ENCODE results near the gene ATRAID. TPM values are rescaled to one million over a fixed set of nuclear protein-coding genes. Genes with fewer than 3 reads are reported as not detected.

The ATRAID gene
- total RNA-seq, 1 donor from 2014 or later, result 172 TPM

GRCh38 chr2:27245626-27246025, 33.8 kb downstream of the ATRAID start:
- H3K36me3 ChIP-seq (ENCODE audit: control insufficient read depth in 3 of 3, insufficient read depth in 3 of 3, low read length in 3 of 3), result peaks cover 39% of the 10 kb centered on the region in 3 donors
- H3K4me1 ChIP-seq (ENCODE audit: control insufficient read depth in 3 of 3, insufficient read depth in 3 of 3, low read length in 3 of 3), result peaks cover 0 to 7% (median 3%) of the 10 kb centered on the region in 3 donors
- no peaks in the 10 kb centered on the region for H3K9me3 ChIP-seq (ENCODE audit: control insufficient read depth in 3 of 3, low read length in 3 of 3)
- no peak overlapping the region for H3K27ac ChIP-seq (ENCODE audit: low read depth, low read length)
- peaks cover 0 to 7% (median 0%) of the 10 kb centered on the region in 3 donors for H3K27me3 ChIP-seq (ENCODE audit: control insufficient read depth in 3 of 3, insufficient read depth in 3 of 3, low read length in 3 of 3)
- H3K4me3 ChIP-seq (ENCODE audit: low read length in 3 of 3), result no peak overlapping the region
- peak overlapping the region in 1 of 3 donors; percentile 40 for H3K9ac ChIP-seq (ENCODE audit: low read depth in 1 of 3, low read length in 3 of 3)

- no peaks in the 10 kb centered on the region for H3K9me3 ChIP-seq (ENCODE audit: control insufficient read depth in 3 of 3, low read length in 3 of 3)
- peaks cover 0 to 7% (median 3%) of the 10 kb centered on the region in 3 donors for H3K4me1 ChIP-seq (ENCODE audit: control insufficient read depth in 3 of 3, insufficient read depth in 3 of 3, low read length in 3 of 3)
- H3K27ac ChIP-seq (ENCODE audit: low read depth, low read length), result no peak overlapping the region
- H3K4me3 ChIP-seq (ENCODE audit: low read length in 3 of 3), result no peak overlapping the region
- peaks cover 0 to 15% (median 5%) of the 10 kb centered on the region in 3 donors for H3K27me3 ChIP-seq (ENCODE audit: control insufficient read depth in 3 of 3, insufficient read depth in 3 of 3, low read length in 3 of 3)
- H3K36me3 ChIP-seq (ENCODE audit: control insufficient read depth in 3 of 3, insufficient read depth in 3 of 3, low read length in 3 of 3), result peaks cover 16 to 17% (median 16%) of the 10 kb centered on the region in 3 donors
- no peak overlapping the region for H3K9ac ChIP-seq (ENCODE audit: low read depth in 1 of 3, low read length in 3 of 3)
Observed at GRCh38 chr2:27247893-27248292, 36.1 kb downstream of the ATRAID start.

- no peak overlapping the region for H3K27ac ChIP-seq (ENCODE audit: low read depth, low read length)
- H3K4me1 ChIP-seq (ENCODE audit: control insufficient read depth in 3 of 3, insufficient read depth in 3 of 3, low read length in 3 of 3), result peaks cover 0 to 7% (median 3%) of the 10 kb centered on the region in 3 donors
- H3K9ac ChIP-seq (ENCODE audit: low read depth in 1 of 3, low read length in 3 of 3), result no peak overlapping the region
- no peaks in the 10 kb centered on the region for H3K9me3 ChIP-seq (ENCODE audit: control insufficient read depth in 3 of 3, low read length in 3 of 3)
- peaks cover 0 to 25% (median 5%) of the 10 kb centered on the region in 3 donors for H3K27me3 ChIP-seq (ENCODE audit: control insufficient read depth in 3 of 3, insufficient read depth in 3 of 3, low read length in 3 of 3)
- H3K4me3 ChIP-seq (ENCODE audit: low read length in 3 of 3), result no peak overlapping the region
- peaks cover 2% of the 10 kb centered on the region in 3 donors for H3K36me3 ChIP-seq (ENCODE audit: control insufficient read depth in 3 of 3, insufficient read depth in 3 of 3, low read length in 3 of 3)
Observed at GRCh38 chr2:27249159-27249890, 37.5 kb downstream of the ATRAID start.

- Histone ChIP-seq H3K36me3 (ENCODE audit: control insufficient read depth in 3 of 3, insufficient read depth in 3 of 3, low read length in 3 of 3) (no peaks in the 10 kb centered on the region), H3K9me3 (ENCODE audit: control insufficient read depth in 3 of 3, low read length in 3 of 3) (no peaks in the 10 kb centered on the region), H3K27me3 (ENCODE audit: control insufficient read depth in 3 of 3, insufficient read depth in 3 of 3, low read length in 3 of 3) (peaks cover 0 to 25% (median 5%) of the 10 kb centered on the region in 3 donors), H3K4me3 (ENCODE audit: low read length in 3 of 3) (no peak overlapping the region), H3K27ac (ENCODE audit: low read depth, low read length) (no peak overlapping the region), H3K4me1 (ENCODE audit: control insufficient read depth in 3 of 3, insufficient read depth in 3 of 3, low read length in 3 of 3) (peaks cover 0 to 7% (median 3%) of the 10 kb centered on the region in 3 donors), H3K9ac (ENCODE audit: low read depth in 1 of 3, low read length in 3 of 3) (peak overlapping the region in 2 of 3 donors; percentile 0 to 68)
Observed at GRCh38 chr2:27249891-27250651, 38.2 kb downstream of the ATRAID start.

GRCh38 chr2:27250652-27251379, 39.0 kb downstream of the ATRAID start:
- no peaks in the 10 kb centered on the region for H3K36me3 ChIP-seq (ENCODE audit: control insufficient read depth in 3 of 3, insufficient read depth in 3 of 3, low read length in 3 of 3)
- H3K9ac ChIP-seq (ENCODE audit: low read depth in 1 of 3, low read length in 3 of 3), result peak overlapping the region in 1 of 3 donors; percentile 33
- H3K27me3 ChIP-seq (ENCODE audit: control insufficient read depth in 3 of 3, insufficient read depth in 3 of 3, low read length in 3 of 3), result peaks cover 0 to 25% (median 5%) of the 10 kb centered on the region in 3 donors
- H3K4me1 ChIP-seq (ENCODE audit: control insufficient read depth in 3 of 3, insufficient read depth in 3 of 3, low read length in 3 of 3), result peaks cover 0 to 7% (median 3%) of the 10 kb centered on the region in 3 donors
- H3K9me3 ChIP-seq (ENCODE audit: control insufficient read depth in 3 of 3, low read length in 3 of 3), result no peaks in the 10 kb centered on the region
- H3K27ac ChIP-seq (ENCODE audit: low read depth, low read length), result no peak overlapping the region
- no peak overlapping the region for H3K4me3 ChIP-seq (ENCODE audit: low read length in 3 of 3)

DNA sequence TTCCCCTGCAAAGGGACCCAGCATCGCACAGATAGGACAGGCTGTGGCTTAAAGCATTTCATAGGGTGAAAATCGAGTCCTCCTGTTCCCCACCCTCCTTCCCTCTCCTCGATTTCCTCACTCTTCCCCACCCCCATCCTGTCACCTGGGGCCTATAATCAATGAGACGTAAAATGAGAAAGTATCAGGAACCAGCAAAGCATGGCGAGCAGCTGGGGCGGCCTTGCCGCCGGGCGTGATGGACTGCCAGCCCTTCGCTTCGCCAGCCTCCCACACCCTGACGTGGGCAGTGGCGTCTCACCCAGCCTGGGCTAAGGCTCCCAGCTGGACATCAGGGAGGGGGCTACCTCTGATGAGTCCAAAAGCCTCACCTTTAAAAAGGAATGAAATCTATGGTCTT, 39.9 kb downstream of the ATRAID start:
- H3K9ac ChIP-seq (ENCODE audit: low read depth in 1 of 3, low read length in 3 of 3), result peak overlapping the region in 1 of 3 donors; percentile 10
- peaks cover 0 to 7% (median 3%) of the 10 kb centered on the region in 3 donors for H3K4me1 ChIP-seq (ENCODE audit: control insufficient read depth in 3 of 3, insufficient read depth in 3 of 3, low read length in 3 of 3)
- no peak overlapping the region for H3K27ac ChIP-seq (ENCODE audit: low read depth, low read length)
- H3K9me3 ChIP-seq (ENCODE audit: control insufficient read depth in 3 of 3, low read length in 3 of 3), result no peaks in the 10 kb centered on the region
- no peak overlapping the region for H3K4me3 ChIP-seq (ENCODE audit: low read length in 3 of 3)
- H3K36me3 ChIP-seq (ENCODE audit: control insufficient read depth in 3 of 3, insufficient read depth in 3 of 3, low read length in 3 of 3), result no peaks in the 10 kb centered on the region
- peaks cover 5 to 32% (median 5%) of the 10 kb centered on the region in 3 donors for H3K27me3 ChIP-seq (ENCODE audit: control insufficient read depth in 3 of 3, insufficient read depth in 3 of 3, low read length in 3 of 3)

DNA sequence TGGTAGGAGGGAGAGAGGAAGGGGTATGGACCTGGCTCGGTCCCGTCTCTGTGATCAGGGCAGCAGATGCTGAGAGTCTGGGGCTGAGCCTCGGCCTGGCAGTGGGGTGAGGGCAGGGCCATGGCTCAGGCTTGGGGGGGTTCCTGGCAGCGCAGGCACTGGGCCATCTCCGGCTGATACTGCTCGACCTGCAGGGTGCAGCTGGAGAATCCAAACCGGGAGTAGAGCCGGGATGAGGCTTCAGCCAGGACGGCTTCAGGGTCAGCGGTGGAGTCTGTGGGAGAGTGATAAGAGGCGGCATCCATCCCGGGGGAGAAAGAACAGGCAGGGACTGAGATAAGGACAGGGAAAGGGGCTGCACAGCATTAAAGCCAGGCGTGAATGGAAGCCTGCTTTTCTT, 43.3 kb downstream of the ATRAID start:
- Histone ChIP-seq H3K4me3 (ENCODE audit: low read length in 3 of 3) (no peak overlapping the region), H3K9me3 (ENCODE audit: control insufficient read depth in 3 of 3, low read length in 3 of 3) (no peaks in the 10 kb centered on the region), H3K4me1 (ENCODE audit: control insufficient read depth in 3 of 3, insufficient read depth in 3 of 3, low read length in 3 of 3) (peaks cover 0 to 4% (median 3%) of the 10 kb centered on the region in 3 donors), H3K9ac (ENCODE audit: low read depth in 1 of 3, low read length in 3 of 3) (no peak overlapping the region), H3K27me3 (ENCODE audit: control insufficient read depth in 3 of 3, insufficient read depth in 3 of 3, low read length in 3 of 3) (peaks cover 30 to 45% (median 32%) of the 10 kb centered on the region in 3 donors), H3K36me3 (ENCODE audit: control insufficient read depth in 3 of 3, insufficient read depth in 3 of 3, low read length in 3 of 3) (no peaks in the 10 kb centered on the region), H3K27ac (ENCODE audit: low read depth, low read length) (no peak overlapping the region)

DNA sequence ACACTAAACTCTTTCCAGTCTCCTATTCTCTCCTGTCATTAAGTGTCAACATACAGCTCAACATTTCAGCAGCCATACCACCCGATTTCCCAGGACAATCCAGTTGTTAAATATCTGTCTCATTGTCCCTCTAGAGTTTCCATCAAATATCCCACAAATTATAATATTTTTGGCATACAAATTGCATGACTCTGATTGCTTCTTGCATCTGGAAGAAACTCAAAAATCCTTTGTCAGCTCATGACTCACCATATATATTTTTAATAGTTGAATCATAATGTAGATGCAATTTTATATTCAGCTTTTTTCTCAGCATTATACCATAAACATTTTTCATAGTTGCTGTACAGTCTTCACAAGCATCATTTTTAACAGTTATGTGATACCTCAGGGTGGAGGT, 43.8 kb downstream of the ATRAID start:
- Histone ChIP-seq H3K4me3 (ENCODE audit: low read length in 3 of 3) (no peak overlapping the region), H3K27me3 (ENCODE audit: control insufficient read depth in 3 of 3, insufficient read depth in 3 of 3, low read length in 3 of 3) (peaks cover 35 to 46% (median 35%) of the 10 kb centered on the region in 3 donors), H3K4me1 (ENCODE audit: control insufficient read depth in 3 of 3, insufficient read depth in 3 of 3, low read length in 3 of 3) (no peaks in the 10 kb centered on the region), H3K9me3 (ENCODE audit: control insufficient read depth in 3 of 3, low read length in 3 of 3) (no peaks in the 10 kb centered on the region), H3K36me3 (ENCODE audit: control insufficient read depth in 3 of 3, insufficient read depth in 3 of 3, low read length in 3 of 3) (no peaks in the 10 kb centered on the region), H3K27ac (ENCODE audit: low read depth, low read length) (no peak overlapping the region), H3K9ac (ENCODE audit: low read depth in 1 of 3, low read length in 3 of 3) (no peak overlapping the region)

GRCh38 chr2:27256855-27257454, 45.1 kb downstream of the ATRAID start:
- Histone ChIP-seq H3K9me3 (ENCODE audit: control insufficient read depth in 3 of 3, low read length in 3 of 3) (no peaks in the 10 kb centered on the region), H3K27me3 (ENCODE audit: control insufficient read depth in 3 of 3, insufficient read depth in 3 of 3, low read length in 3 of 3) (peaks cover 43 to 51% (median 48%) of the 10 kb centered on the region in 3 donors), H3K4me3 (ENCODE audit: low read length in 3 of 3) (no peak overlapping the region), H3K9ac (ENCODE audit: low read depth in 1 of 3, low read length in 3 of 3) (no peak overlapping the region), H3K36me3 (ENCODE audit: control insufficient read depth in 3 of 3, insufficient read depth in 3 of 3, low read length in 3 of 3) (no peaks in the 10 kb centered on the region), H3K4me1 (ENCODE audit: control insufficient read depth in 3 of 3, insufficient read depth in 3 of 3, low read length in 3 of 3) (peaks cover 0 to 2% (median 0%) of the 10 kb centered on the region in 3 donors), H3K27ac (ENCODE audit: low read depth, low read length) (no peak overlapping the region)

Measured in skeletal muscle tissue (tissue), 4 donors.